HCT116 (cell line): ENCODE data around the gene KIAA2012. TPM values are rescaled to one million over a fixed set of nuclear protein-coding genes. Genes with fewer than 3 reads are reported as not detected.
A peak's percentile ranks its signal among the peaks of the same experiment; 100 is the strongest.

Source experiments
- ATAC-seq: fragments of 200-7000 bp; cut with Tn5 transposase; 2 replicates; pipeline ENCODE4 v1.9.1; 2020; ENCODE audit warnings: mild to moderate bottlenecking, moderate library complexity
- BruUV-seq: library from RNA; stranded (reverse); fragments of 400-500 nt; replicated peaks from 2 replicates; lab custom pipeline; 2021; lab: Mats Ljungman, UMichigan
- CTCF ChIA-PET: fragments of 300-600 bp; sonication (Branson Sonifier 250); formaldehyde crosslinking; loops from one replicate; lab custom pipeline; 2021; ENCODE audit warnings: antibody characterized with exemption; lab: Charles Lee
- POLR2A ChIA-PET: fragments of 300-600, 350-600 bp; sonication (Branson Sonifier 250); formaldehyde crosslinking; loops from one replicate; lab custom pipeline; 2021; ENCODE audit warnings: antibody characterized with exemption; lab: Charles Lee
- RAD21 ChIA-PET, 2 experiments: fragments of 300-600 bp; sonication (Branson Sonifier 250); formaldehyde crosslinking; loops; one replicate each; lab custom pipeline; 2023; ENCODE audit warnings: low total read pairs in 2 of 2; ENCODE audit not compliant: uncharacterized antibody in 2 of 2, unreplicated experiment in 2 of 2, low non-redundant PET in 1 of 2; lab: Charles Lee
- DNase-seq: peaks from one replicate; pipeline ENCODE4 v3.0.0-alpha.2; 2010; ENCODE audit warnings: low read depth, low spot score
- H2AFZ ChIP-seq: fragments of 200-600 bp; shearing (Covaris generic), sonication (generic); 2 replicates; pipeline ENCODE4 v1.6.1; 2017; ENCODE audit warnings: low read depth, mixed run types, mixed read lengths, antibody characterized with exemption, low read length; ENCODE audit not compliant: poor library complexity, severe bottlenecking
- H3K27ac ChIP-seq: 2 replicates; pipeline ENCODE4 v1.5.1; 2012; ENCODE audit warnings: low read depth, low read length
- H3K27me3 ChIP-seq: fragments of 200-600 bp; sonication (generic); 2 replicates; pipeline ENCODE4 v1.6.1; 2016; ENCODE audit warnings: mixed run types, low read length, mixed read lengths; ENCODE audit not compliant: insufficient read depth
- H3K36me3 ChIP-seq, 2 experiments: fragments of 200-500 bp in 1 of 2; fragments of 200-600 bp in 1 of 2; sonication (Bioruptor generic) in 1 of 2; sonication (generic) in 1 of 2; 2 replicates each; pipeline versions ENCODE4 v1.5.1 to v1.6.1; 2014 to 2016; ENCODE audit warnings: low read length in 2 of 2, inconsistent platforms in 1 of 2, mixed read lengths in 1 of 2, mixed run types in 1 of 2; ENCODE audit not compliant: insufficient read depth in 2 of 2, control insufficient read depth in 1 of 2
- H3K4me1 ChIP-seq, 2 experiments: fragments of 200-600 bp in 1 of 2; sonication (generic) in 1 of 2; 2 replicates each; pipeline versions ENCODE4 v1.5.1 to v1.6.1; 2012 to 2017; ENCODE audit warnings: low read length in 2 of 2, inconsistent platforms in 1 of 2, mild to moderate bottlenecking in 1 of 2, mixed read lengths in 1 of 2, mixed run types in 1 of 2, moderate library complexity in 1 of 2; ENCODE audit not compliant: insufficient read depth in 2 of 2, control insufficient read depth in 1 of 2
- H3K4me2 ChIP-seq: fragments of 200-600 bp; sonication (generic); 2 replicates; pipeline ENCODE4 v1.6.1; 2017; ENCODE audit warnings: mixed run types, low read length, mixed read lengths
- H3K4me3 ChIP-seq, 2 experiments: fragments of 200-600 bp in 1 of 2; sonication (generic) in 1 of 2; replicated peaks in 1 of 2; 2 replicates each; pipeline ENCODE4 v1.5.1; 2011 to 2016; ENCODE audit warnings: low read length in 2 of 2, control low read depth in 1 of 2, low read depth in 1 of 2, mild to moderate bottlenecking in 1 of 2, mixed read lengths in 1 of 2, mixed run types in 1 of 2
- H3K79me2 ChIP-seq: fragments of 200-600 bp; sonication (generic); 2 replicates; pipeline ENCODE4 v1.6.1; 2017; ENCODE audit warnings: mild to moderate bottlenecking, mixed run types, low read length, moderate library complexity, mixed read lengths; ENCODE audit not compliant: insufficient read depth
- H3K9ac ChIP-seq: fragments of 200-600 bp; sonication (generic); 2 replicates; pipeline ENCODE4 v1.6.1; 2016; ENCODE audit warnings: low read length, mixed read lengths
- H3K9me2 ChIP-seq: fragments of 200-600 bp; sonication (generic), shearing (Covaris generic); 2 replicates; pipeline ENCODE4 v1.6.1; 2017; ENCODE audit warnings: mixed run types, mild to moderate bottlenecking, moderate library complexity; ENCODE audit not compliant: insufficient read depth
- H3K9me3 ChIP-seq, 2 experiments: fragments of 200-500 bp in 1 of 2; fragments of 200-600 bp in 1 of 2; sonication (Bioruptor generic) in 1 of 2; sonication (generic) in 1 of 2; 2 replicates each; pipeline ENCODE4 v1.6.1; 2014 to 2017; ENCODE audit warnings: low read length in 2 of 2, mixed read lengths in 2 of 2, inconsistent platforms in 1 of 2, low read depth in 1 of 2, mild to moderate bottlenecking in 1 of 2, mixed run types in 1 of 2, moderate library complexity in 1 of 2; ENCODE audit not compliant: control insufficient read depth in 1 of 2, insufficient read depth in 1 of 2
- H4K20me1 ChIP-seq: fragments of 200-600 bp; sonication (generic), shearing (Covaris generic); 2 replicates; pipeline ENCODE4 v1.6.1; 2017; ENCODE audit warnings: mixed run types, mild to moderate bottlenecking, moderate library complexity; ENCODE audit not compliant: insufficient read depth
- ELF1 ChIP-seq: IDR thresholded peaks from 2 replicates; pipeline ENCODE4 v1.6.1; 2012; ENCODE audit warnings: low read depth, borderline replicate concordance
- FOSL1 ChIP-seq: IDR thresholded peaks from 2 replicates; pipeline ENCODE4 v1.6.1; 2012; ENCODE audit warnings: low read depth
- POLR2AphosphoS5 ChIP-seq: IDR thresholded peaks from 2 replicates; pipeline ENCODE4 v1.6.1; 2011; ENCODE audit warnings: mild to moderate bottlenecking, low read depth, low read length, moderate library complexity
- SIN3A ChIP-seq: IDR thresholded peaks from 2 replicates; pipeline ENCODE4 v1.6.1; 2012; ENCODE audit warnings: low read depth
- YY1 ChIP-seq: IDR thresholded peaks from 2 replicates; pipeline ENCODE4 v1.6.1; 2011; ENCODE audit warnings: low read length, low read depth, moderate library complexity, mild to moderate bottlenecking; ENCODE audit not compliant: insufficient replicate concordance; ENCODE audit errors: extremely low read depth
- intact Hi-C: fragments of 100-400 bp; cut with micrococcal nuclease; formaldehyde crosslinking; loops from 2 replicates; pipeline ENCODE4 v1.10.0; 2022
- total RNA-seq: library from RNA; stranded (reverse); gene quantifications from one replicate; pipeline ENCODE4 v1.2.1, GENCODE V29; 2021; ENCODE audit not compliant: unreplicated experiment
- TF ChIP-seq, protein P1 (sequence below): IDR thresholded peaks from 2 replicates; pipeline ENCODE4 v1.6.1; 2012
- TF ChIP-seq, protein P2 (sequence below), 3 experiments: fragments of 200-600 bp in 1 of 3; sonication (generic) in 1 of 3; IDR thresholded peaks in 2 of 3; conservative IDR thresholded peaks in 1 of 3; 2 replicates each; pipeline ENCODE4 v1.5.1; 2012 to 2017; ENCODE audit warnings: low read depth in 2 of 3, low read length in 2 of 3, antibody characterized with exemption in 1 of 3, borderline replicate concordance in 1 of 3, control low read depth in 1 of 3, mild to moderate bottlenecking in 1 of 3, mixed read lengths in 1 of 3, mixed run types in 1 of 3, moderate library complexity in 1 of 3; ENCODE audit not compliant: insufficient read depth in 1 of 3

Gene KIAA2012
- total RNA-seq, 1 experiment from 2014 or later, result not detected

DNA sequence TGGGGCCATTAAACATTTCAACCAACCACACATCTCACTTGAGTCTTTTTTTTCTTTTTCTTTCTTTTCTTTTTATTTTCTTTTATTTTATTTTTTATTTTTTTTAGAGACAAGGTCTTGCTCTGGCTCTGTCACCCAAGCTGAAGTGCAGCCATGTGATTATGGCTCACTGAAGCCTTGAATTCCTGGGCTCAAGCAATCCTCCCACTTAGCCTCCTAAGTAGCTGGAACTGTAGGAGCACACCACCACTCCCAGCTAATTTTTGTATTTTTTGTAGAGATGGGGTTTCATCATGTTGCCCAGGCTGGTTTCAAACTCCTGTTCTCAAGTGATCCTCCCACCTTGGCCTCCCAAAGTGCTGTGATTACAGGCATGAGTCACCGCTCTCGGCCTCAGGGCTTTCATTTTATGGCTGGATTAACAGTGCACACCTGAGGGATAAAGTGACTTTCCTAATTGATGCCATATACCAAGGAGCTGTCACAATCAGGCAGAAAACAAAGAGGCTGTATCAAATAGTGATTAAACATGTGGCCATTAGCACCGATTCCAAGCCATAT is 21.5 kb downstream of the KIAA2012 start:
- CTCF ChIA-PET, result no interaction called here
- POLR2A ChIA-PET, result no interaction called here

DNA sequence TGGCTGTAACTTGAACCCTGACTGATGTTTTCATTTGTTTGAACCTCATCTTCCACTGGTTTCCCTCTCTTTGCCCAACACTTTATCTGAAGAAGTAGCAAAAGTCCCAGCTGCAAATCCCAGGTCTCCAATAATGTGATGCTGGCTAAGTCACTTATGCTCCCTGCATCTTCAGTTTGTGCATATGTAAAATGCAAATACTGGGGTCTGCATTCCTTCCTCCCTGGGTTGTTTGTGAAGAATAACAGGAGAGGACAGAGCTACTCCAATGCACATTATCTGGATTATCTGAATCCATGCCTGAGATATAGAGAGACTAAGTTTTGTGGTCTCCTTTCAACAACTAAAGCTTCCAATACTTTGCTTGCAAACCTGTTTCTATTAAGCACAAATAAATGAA is 22.2 kb downstream of the KIAA2012 start:
- POLR2A ChIA-PET, result no interaction called here
- H3K36me3 ChIP-seq, result no peaks in the 10 kb centered on the region
- RAD21 ChIA-PET, result no interaction called here
- no peak for ATAC-seq
- H3K27me3 ChIP-seq, result no peaks in the 10 kb centered on the region
- H2AFZ ChIP-seq, result no peak overlapping the region
- no peak overlapping the region for H3K9ac ChIP-seq
- no peak overlapping the region for H3K4me3 ChIP-seq
- BruUV-seq, result no TSS peak
- no peak for DNase-seq
- intact Hi-C loops, result no loop called here
- no peak overlapping the region for H3K27ac ChIP-seq
- no peaks in the 10 kb centered on the region for H3K9me2 ChIP-seq
- no peaks in the 10 kb centered on the region for H4K20me1 ChIP-seq
- peaks cover 0 to 5% of the 10 kb centered on the region in 2 experiments; a peak in 3 of 4 replicates for H3K4me1 ChIP-seq
- TF ChIP-seq POLR2AphosphoS5 (no peak), FOSL1 (no peak), SIN3A (no peak), YY1 (no peak), ELF1 (no peak)
- TF ChIP-seq, protein P1, sequence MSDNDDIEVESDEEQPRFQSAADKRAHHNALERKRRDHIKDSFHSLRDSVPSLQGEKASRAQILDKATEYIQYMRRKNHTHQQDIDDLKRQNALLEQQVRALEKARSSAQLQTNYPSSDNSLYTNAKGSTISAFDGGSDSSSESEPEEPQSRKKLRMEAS, result no peak
- TF ChIP-seq, protein P2, sequence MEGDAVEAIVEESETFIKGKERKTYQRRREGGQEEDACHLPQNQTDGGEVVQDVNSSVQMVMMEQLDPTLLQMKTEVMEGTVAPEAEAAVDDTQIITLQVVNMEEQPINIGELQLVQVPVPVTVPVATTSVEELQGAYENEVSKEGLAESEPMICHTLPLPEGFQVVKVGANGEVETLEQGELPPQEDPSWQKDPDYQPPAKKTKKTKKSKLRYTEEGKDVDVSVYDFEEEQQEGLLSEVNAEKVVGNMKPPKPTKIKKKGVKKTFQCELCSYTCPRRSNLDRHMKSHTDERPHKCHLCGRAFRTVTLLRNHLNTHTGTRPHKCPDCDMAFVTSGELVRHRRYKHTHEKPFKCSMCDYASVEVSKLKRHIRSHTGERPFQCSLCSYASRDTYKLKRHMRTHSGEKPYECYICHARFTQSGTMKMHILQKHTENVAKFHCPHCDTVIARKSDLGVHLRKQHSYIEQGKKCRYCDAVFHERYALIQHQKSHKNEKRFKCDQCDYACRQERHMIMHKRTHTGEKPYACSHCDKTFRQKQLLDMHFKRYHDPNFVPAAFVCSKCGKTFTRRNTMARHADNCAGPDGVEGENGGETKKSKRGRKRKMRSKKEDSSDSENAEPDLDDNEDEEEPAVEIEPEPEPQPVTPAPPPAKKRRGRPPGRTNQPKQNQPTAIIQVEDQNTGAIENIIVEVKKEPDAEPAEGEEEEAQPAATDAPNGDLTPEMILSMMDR (IDR thresholded peaks at IDR 0.05 in 2 of 3, conservative IDR thresholded peaks at IDR 0.05 in 1 of 3; ENCODE audit: borderline replicate concordance in 1 of 3, insufficient read depth in 1 of 3, low read depth in 2 of 3, low read length in 2 of 3), result no peak
- no peaks in the 10 kb centered on the region for H3K79me2 ChIP-seq
- H3K9me3 ChIP-seq, result no peaks in the 10 kb centered on the region
- H3K4me2 ChIP-seq, result no peak overlapping the region
- CTCF ChIA-PET, result no interaction called here

More for the DNA sequence above, 21.5 kb downstream of the KIAA2012 start:
- no peak for DNase-seq
- TF ChIP-seq ELF1 (no peak), SIN3A (no peak)
- TF ChIP-seq, all 23 proteins: peak for 0
- Histone ChIP-seq H3K4me1 (peaks cover 0 to 5% of the 10 kb centered on the region in 2 experiments; a peak in 3 of 4 replicates), H3K4me2 (peak overlapping the region; percentile 22; the same call in 1 of the 2 replicates), H4K20me1 (no peaks in the 10 kb centered on the region), H3K4me3 (no peak overlapping the region), H3K79me2 (no peaks in the 10 kb centered on the region), H3K27ac (no peak overlapping the region), H2AFZ (no peak overlapping the region), H3K27me3 (no peaks in the 10 kb centered on the region), H3K9ac (no peak overlapping the region), H3K9me3 (no peaks in the 10 kb centered on the region), H3K36me3 (no peaks in the 10 kb centered on the region), H3K9me2 (no peaks in the 10 kb centered on the region)
- peak; percentile 40; the same call in 1 of the 2 replicates for ATAC-seq
- BruUV-seq, result no TSS peak
- RAD21 ChIA-PET, result no interaction called here
- intact Hi-C loops, result no loop called here
